ENCODE measurements around the gene SECISBP2. TPM values are rescaled to one million over a fixed set of nuclear protein-coding genes. Genes with fewer than 3 reads are reported as not detected.

SECISBP2 gene
- total and polyA plus RNA-seq, 2 of the 13 experiments (the other 11 are each of a cell fraction or from before 2014, with no cell fraction given): 32.4 to 38.0 TPM

- TF ChIP-seq THRA (CRISPR knock-in tag; IDR thresholded peaks at IDR 0.05; ENCODE audit: borderline replicate concordance) (peak; percentile 50; the same call in 1 of the 2 replicates), HIC2 (CRISPR knock-in tag; IDR thresholded peaks at IDR 0.05; ENCODE audit: low read depth) (peak; percentile 87; the same call in 1 of the 2 replicates), SRSF9 (IDR thresholded peaks at IDR 0.05; ENCODE audit: borderline replicate concordance, insufficient read depth, low read depth, low read length, poor library complexity, severe bottlenecking) (no peak), HNF4G (IDR thresholded peaks at IDR 0.05; ENCODE audit: borderline replicate concordance, low read depth, low read length) (no peak), HNF4G (CRISPR knock-in tag; IDR thresholded peaks at IDR 0.05; ENCODE audit: borderline replicate concordance, low read depth) (peak; percentile 56; the same call in 1 of the 2 replicates), FOXA3 (CRISPR knock-in tag; IDR thresholded peaks at IDR 0.05) (peak; percentile 98), HMGXB4 (CRISPR knock-in tag; IDR thresholded peaks at IDR 0.05; ENCODE audit: borderline replicate concordance in 1 of 2, low read depth in 1 of 2) (no peak), MEF2D (CRISPR knock-in tag; IDR thresholded peaks at IDR 0.05) (peak; percentile 85), GATAD2A (CRISPR knock-in tag; IDR thresholded peaks at IDR 0.05) (peak; percentile 98), POGZ (CRISPR knock-in tag; IDR thresholded peaks at IDR 0.05) (no peak; the same call in 1 of the 2 replicates), HMGXB3 (CRISPR knock-in tag; IDR thresholded peaks at IDR 0.05; ENCODE audit: borderline replicate concordance) (0 out of 2 replicates have a peak, but pooled peaks have one; percentile 40), RAD51 (IDR thresholded peaks at IDR 0.05; ENCODE audit: borderline replicate concordance) (no peak), TBX2 (CRISPR knock-in tag; IDR thresholded peaks at IDR 0.05; ENCODE audit: borderline replicate concordance) (peak; percentile 95), ZNF768 (CRISPR knock-in tag; IDR thresholded peaks at IDR 0.05) (no peak), RCOR2 (CRISPR knock-in tag; IDR thresholded peaks at IDR 0.05) (peak; percentile 87), CREB1 (IDR thresholded peaks at IDR 0.05) (no peak; the same call in 1 of the 2 replicates), CREB1 (CRISPR knock-in tag; IDR thresholded peaks at IDR 0.05) (peak; percentile 84), KDM4B (CRISPR knock-in tag; IDR thresholded peaks at IDR 0.05) (peak; percentile 80; the same call in 1 of the 2 replicates), ZNF605 (CRISPR knock-in tag; IDR thresholded peaks at IDR 0.05) (no peak), ZBTB3 (CRISPR knock-in tag; IDR thresholded peaks at IDR 0.05; ENCODE audit: borderline replicate concordance, low read depth) (no peak), ATF7-NPFF (CRISPR knock-in tag; IDR thresholded peaks at IDR 0.05; ENCODE audit: low read depth) (no peak)
Measured at GRCh38 chr9:89350988-89351557, 32.8 kb downstream of the SECISBP2 start (continued).
